Calu3 (cell line): ENCODE data around the gene ZNF148. TPM values are rescaled to one million over a fixed set of nuclear protein-coding genes. Genes with fewer than 3 reads are reported as not detected.

Experiments used
- BruUV-seq: library from RNA; stranded (reverse); fragments of 400-500 nt; replicated peaks from 2 replicates; lab custom pipeline; 2021; lab: Mats Ljungman, UMichigan
- CTCF ChIA-PET: fragments of 300-600 bp; sonication (Branson Sonifier 250); formaldehyde crosslinking; loops from one replicate; lab custom pipeline; 2022; ENCODE audit warnings: antibody characterized with exemption; lab: Charles Lee
- DNase-seq: peaks from one replicate; pipeline ENCODE4 v3.0.0; 2022
- H3K27ac Mint-ChIP-seq: one replicate; pipeline ENCODE4 v1.8.0; 2022; ENCODE audit warnings: mixed read lengths; ENCODE audit not compliant: unreplicated experiment
- H3K27me3 Mint-ChIP-seq: one replicate; pipeline ENCODE4 v1.8.0; 2022; ENCODE audit warnings: mixed read lengths; ENCODE audit not compliant: unreplicated experiment
- H3K36me3 Mint-ChIP-seq: one replicate; pipeline ENCODE4 v1.8.0; 2022; ENCODE audit warnings: mild to moderate bottlenecking, moderate library complexity, mixed read lengths; ENCODE audit not compliant: insufficient read depth, unreplicated experiment
- H3K4me1 Mint-ChIP-seq: one replicate; pipeline ENCODE4 v1.8.0; 2022; ENCODE audit warnings: mild to moderate bottlenecking, low read depth, mixed read lengths; ENCODE audit not compliant: unreplicated experiment
- H3K4me3 Mint-ChIP-seq: one replicate; pipeline ENCODE4 v1.8.0; 2022; ENCODE audit warnings: mild to moderate bottlenecking, low read depth, moderate library complexity, mixed read lengths; ENCODE audit not compliant: unreplicated experiment
- H3K9me3 Mint-ChIP-seq: one replicate; pipeline ENCODE4 v1.8.0; 2022; ENCODE audit warnings: low read depth, mixed read lengths; ENCODE audit not compliant: unreplicated experiment
- intact Hi-C: fragments of 100-400 bp; cut with micrococcal nuclease; formaldehyde crosslinking; loops from one replicate; pipeline ENCODE4 v1.10.0; 2022; ENCODE audit not compliant: unreplicated experiment
- total RNA-seq: library from RNA; stranded (reverse); gene quantifications from 2 replicates; pipeline ENCODE4 v1.2.3, GENCODE V29; 2022
- TF ChIP-seq, protein P1 (sequence below): fragments of 200-600 bp; IDR thresholded peaks from one replicate; pipeline ENCODE4 v1.8.0; 2022; ENCODE audit warnings: antibody characterized with exemption; ENCODE audit not compliant: unreplicated experiment

ZNF148 gene
- total RNA-seq, 1 experiment from 2014 or later = 55.0 TPM

DNA sequence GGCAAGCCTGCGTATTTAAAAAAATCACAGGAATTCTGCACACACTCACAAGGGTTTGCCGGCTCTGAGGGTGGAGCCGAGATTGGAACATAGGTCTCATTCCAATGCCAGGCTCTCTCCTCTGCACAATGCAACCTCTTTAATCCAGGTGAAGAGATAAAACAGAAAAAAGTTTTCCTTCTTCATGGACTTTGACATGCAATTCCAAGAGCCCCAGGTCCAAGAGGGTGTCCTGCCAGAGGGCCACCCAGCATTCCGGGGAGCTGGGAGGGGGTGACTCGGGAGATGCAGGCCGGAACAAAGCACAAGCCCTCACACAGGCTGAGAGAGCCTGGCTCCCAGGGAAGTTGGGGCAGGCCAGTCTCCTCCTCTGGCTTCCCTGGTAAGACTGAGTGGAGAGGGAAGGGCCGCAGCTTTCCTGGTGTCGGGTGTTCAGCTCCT is 155.8 kb downstream of the ZNF148 start:
- Mint-ChIP-seq H3K9me3 (no peaks in the 10 kb centered on the region), H3K36me3 (no peaks in the 10 kb centered on the region), H3K27ac (no peak overlapping the region), H3K4me1 (no peaks in the 10 kb centered on the region), H3K27me3 (no peaks in the 10 kb centered on the region), H3K4me3 (no peak overlapping the region)
- intact Hi-C loops = no loop called here
- TF ChIP-seq, protein P1, sequence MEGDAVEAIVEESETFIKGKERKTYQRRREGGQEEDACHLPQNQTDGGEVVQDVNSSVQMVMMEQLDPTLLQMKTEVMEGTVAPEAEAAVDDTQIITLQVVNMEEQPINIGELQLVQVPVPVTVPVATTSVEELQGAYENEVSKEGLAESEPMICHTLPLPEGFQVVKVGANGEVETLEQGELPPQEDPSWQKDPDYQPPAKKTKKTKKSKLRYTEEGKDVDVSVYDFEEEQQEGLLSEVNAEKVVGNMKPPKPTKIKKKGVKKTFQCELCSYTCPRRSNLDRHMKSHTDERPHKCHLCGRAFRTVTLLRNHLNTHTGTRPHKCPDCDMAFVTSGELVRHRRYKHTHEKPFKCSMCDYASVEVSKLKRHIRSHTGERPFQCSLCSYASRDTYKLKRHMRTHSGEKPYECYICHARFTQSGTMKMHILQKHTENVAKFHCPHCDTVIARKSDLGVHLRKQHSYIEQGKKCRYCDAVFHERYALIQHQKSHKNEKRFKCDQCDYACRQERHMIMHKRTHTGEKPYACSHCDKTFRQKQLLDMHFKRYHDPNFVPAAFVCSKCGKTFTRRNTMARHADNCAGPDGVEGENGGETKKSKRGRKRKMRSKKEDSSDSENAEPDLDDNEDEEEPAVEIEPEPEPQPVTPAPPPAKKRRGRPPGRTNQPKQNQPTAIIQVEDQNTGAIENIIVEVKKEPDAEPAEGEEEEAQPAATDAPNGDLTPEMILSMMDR = no peak
- no peak for DNase-seq
- CTCF ChIA-PET = no interaction called here
- BruUV-seq = no TSS peak

DNA sequence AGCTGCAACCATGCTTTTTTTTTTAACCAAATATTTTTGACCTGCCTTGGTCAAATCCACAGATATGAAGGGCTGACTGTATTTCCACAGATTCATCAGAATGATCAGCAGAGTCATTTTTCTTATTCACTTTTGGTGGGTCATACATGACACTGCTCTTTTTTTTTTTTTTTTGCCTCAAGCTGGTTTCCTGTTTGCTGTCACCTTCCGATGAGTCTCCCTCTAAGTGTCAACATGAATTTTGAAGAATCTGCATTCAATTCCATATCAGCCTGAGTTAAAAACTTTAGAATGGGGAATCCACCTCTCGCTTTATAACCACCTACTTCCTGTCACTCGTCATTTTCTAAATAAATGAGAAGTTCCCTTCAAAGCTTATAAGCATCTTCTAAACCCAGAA is 160.4 kb downstream of the ZNF148 start:
- Mint-ChIP-seq H3K4me3 (no peak overlapping the region), H3K36me3 (peaks cover 19% of the 10 kb centered on the region), H3K4me1 (peaks cover 21% of the 10 kb centered on the region), H3K9me3 (no peaks in the 10 kb centered on the region), H3K27me3 (no peaks in the 10 kb centered on the region), H3K27ac (no peak overlapping the region)
- no peak for DNase-seq
- TF ChIP-seq, protein P1 = no peak
- intact Hi-C loops = no loop called here
- CTCF ChIA-PET = no interaction called here
- no TSS peak for BruUV-seq

DNA sequence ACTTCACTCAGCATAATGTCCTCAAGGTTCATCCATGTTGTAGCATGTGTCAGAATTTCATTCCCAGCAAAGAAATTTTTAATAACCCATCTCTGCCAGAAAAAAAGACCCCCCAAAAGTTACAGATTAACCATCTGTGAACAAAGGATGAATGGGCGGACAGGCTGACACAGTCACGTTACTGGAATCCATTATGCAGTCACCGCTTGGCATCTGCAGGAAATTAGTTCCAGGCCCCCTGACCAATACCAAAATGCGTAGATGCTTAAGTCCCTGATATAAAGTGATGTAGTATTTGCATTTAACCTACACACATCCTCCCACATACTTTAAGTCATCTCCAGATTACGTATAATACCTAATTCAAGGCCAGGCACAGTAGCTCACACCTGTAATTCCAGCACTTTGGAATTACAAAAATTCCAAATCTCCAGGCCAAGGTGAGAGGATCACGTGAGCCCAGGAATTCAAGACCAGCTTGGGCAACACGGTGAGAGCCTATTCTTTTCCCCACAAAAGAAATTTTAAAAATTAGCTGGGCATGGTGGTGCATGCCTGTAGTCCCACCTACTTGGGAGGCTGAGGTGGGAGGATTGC is 161.1 kb downstream of the ZNF148 start:
- Mint-ChIP-seq H3K36me3 (peaks cover 19% of the 10 kb centered on the region), H3K9me3 (no peaks in the 10 kb centered on the region), H3K4me1 (peaks cover 28% of the 10 kb centered on the region), H3K27me3 (no peaks in the 10 kb centered on the region), H3K27ac (peak overlapping the region; percentile 29), H3K4me3 (peak overlapping the region; percentile 74)
- DNase-seq = no peak
- CTCF ChIA-PET = no interaction called here
- no TSS peak for BruUV-seq
- intact Hi-C loops = no loop called here
- TF ChIP-seq, protein P1 = no peak

DNA sequence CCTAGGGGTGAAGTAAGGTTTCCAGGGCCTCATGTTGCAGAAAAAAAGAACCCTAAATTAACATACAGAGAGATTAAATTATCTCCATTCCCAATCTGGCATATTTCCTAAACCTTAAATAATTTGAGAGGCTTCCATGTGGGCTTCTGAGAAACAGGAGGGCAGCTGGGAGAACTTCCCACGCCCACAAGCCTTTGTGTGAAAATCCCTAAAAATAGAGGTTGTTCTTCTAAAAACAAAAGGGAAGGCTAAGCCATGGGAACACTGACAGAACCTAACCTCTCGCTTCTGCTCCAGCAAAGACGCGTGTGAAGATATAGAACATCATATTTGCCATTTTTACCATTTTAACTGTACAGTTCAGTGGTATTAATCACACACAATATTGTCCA is 161.8 kb downstream of the ZNF148 start:
- H3K27ac Mint-ChIP-seq = no peak overlapping the region
- H3K36me3 Mint-ChIP-seq = peaks cover 19% of the 10 kb centered on the region
- TF ChIP-seq, protein P1 = no peak
- intact Hi-C loops = no loop called here
- no peaks in the 10 kb centered on the region for H3K9me3 Mint-ChIP-seq
- CTCF ChIA-PET = no interaction called here
- no peaks in the 10 kb centered on the region for H3K27me3 Mint-ChIP-seq
- H3K4me1 Mint-ChIP-seq = peaks cover 34% of the 10 kb centered on the region
- DNase-seq = no peak
- no TSS peak for BruUV-seq
- peak overlapping the region; percentile 74 for H3K4me3 Mint-ChIP-seq
